ENCODE results near the gene TSC1. TPM values are rescaled to one million over a fixed set of nuclear protein-coding genes. Genes with fewer than 3 reads are reported as not detected.

TSC1 gene
- total and polyA plus RNA-seq, 10 of the 15 experiments (the other 5 are each of a cell fraction or from before 2014, with no cell fraction given), result 4.0 to 48.0 (median 14.9) TPM

DNA sequence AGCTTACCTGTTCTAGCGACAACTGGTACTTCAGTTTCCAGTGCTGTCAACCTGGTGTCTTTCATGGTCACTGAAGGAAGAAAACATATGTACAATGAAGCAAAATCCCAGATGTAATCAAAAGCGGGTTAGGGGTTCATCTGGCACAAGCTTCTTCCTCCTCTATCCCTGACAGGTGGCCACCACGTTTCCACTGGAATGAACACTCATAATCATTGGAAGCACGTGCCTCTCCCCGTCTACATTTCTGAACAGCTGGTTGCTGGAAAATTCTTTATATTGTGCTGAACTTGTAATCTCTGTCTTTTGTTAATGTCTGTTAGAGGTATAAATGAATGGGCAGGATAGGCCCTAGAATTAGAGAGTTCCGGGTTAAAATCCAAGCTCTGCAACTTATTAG is 9.4 kb downstream of the TSC1 start (continued):
- no peak for TF ChIP-seq YY1 (IDR thresholded peaks at IDR 0.05; ENCODE audit: low read depth, low read length)
- TF ChIP-seq IKZF1 (conservative IDR thresholded peaks at IDR 0.05), result no peak
- no peak for TF ChIP-seq ESRRA (IDR thresholded peaks at IDR 0.05; ENCODE audit: low read length)
- TF ChIP-seq, protein P1, sequence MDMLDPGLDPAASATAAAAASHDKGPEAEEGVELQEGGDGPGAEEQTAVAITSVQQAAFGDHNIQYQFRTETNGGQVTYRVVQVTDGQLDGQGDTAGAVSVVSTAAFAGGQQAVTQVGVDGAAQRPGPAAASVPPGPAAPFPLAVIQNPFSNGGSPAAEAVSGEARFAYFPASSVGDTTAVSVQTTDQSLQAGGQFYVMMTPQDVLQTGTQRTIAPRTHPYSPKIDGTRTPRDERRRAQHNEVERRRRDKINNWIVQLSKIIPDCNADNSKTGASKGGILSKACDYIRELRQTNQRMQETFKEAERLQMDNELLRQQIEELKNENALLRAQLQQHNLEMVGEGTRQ (IDR thresholded peaks at IDR 0.05; ENCODE audit: borderline replicate concordance, low read depth, low read length), result no peak
- TF ChIP-seq TBL1XR1 (IDR thresholded peaks at IDR 0.05; ENCODE audit: low read depth, low read length), result no peak
- TF ChIP-seq TAF1 (IDR thresholded peaks at IDR 0.05; ENCODE audit: borderline replicate concordance, low read depth, low read length), result no peak
- TF ChIP-seq GABPA (IDR thresholded peaks at IDR 0.05; ENCODE audit: low read depth), result no peak
- TF ChIP-seq, protein P2, sequence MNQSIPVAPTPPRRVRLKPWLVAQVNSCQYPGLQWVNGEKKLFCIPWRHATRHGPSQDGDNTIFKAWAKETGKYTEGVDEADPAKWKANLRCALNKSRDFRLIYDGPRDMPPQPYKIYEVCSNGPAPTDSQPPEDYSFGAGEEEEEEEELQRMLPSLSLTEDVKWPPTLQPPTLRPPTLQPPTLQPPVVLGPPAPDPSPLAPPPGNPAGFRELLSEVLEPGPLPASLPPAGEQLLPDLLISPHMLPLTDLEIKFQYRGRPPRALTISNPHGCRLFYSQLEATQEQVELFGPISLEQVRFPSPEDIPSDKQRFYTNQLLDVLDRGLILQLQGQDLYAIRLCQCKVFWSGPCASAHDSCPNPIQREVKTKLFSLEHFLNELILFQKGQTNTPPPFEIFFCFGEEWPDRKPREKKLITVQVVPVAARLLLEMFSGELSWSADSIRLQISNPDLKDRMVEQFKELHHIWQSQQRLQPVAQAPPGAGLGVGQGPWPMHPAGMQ (IDR thresholded peaks at IDR 0.05; ENCODE audit: borderline replicate concordance), result no peak
- no peak for TF ChIP-seq SPI1 (IDR thresholded peaks at IDR 0.05; ENCODE audit: borderline replicate concordance, insufficient read depth, low read depth, low read length)

DNA sequence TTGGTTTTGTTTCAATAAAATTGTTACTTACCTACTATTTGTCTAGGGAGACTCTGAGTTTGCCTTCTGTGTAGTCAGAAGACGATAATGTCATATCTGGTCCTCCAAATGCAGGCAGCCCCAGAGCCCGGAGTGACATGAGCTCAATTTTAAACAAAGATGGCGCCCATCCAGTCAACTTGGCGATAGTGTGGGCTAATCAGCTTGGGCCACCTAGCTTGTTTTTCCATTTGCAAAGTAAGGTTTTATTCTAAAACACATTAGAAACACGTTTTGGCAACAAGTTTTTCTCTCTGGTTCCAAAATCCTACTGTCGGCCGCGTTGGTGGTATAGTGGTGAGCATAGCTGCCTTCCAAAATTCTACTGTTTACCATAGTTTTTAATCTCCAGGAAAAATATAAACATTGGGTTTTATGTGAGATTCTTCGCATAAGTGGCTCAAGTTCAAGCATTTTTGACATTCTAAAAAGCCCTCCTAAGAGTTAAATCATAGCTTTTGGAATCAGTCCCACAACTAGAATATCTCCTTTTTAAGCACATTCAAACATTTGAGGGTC is 13.2 kb downstream of the TSC1 start:
- no TSS peak for BruUV-seq (replicated peaks)
- no peak overlapping the region for H3K4me2 ChIP-seq (ENCODE audit: control insufficient read depth, insufficient read depth)
- H2AFZ ChIP-seq (ENCODE audit: control insufficient read depth, low read depth, low read length), result no peak overlapping the region
- no peaks in the 10 kb centered on the region for H3K9me3 ChIP-seq (replicated peaks; ENCODE audit: control insufficient read depth, insufficient read depth, low read length)
- H3K9ac ChIP-seq (ENCODE audit: control insufficient read depth, insufficient read depth, low read length), result no peak overlapping the region
- H3K27ac ChIP-seq (ENCODE audit: control insufficient read depth, insufficient read depth), result no peak overlapping the region
- H3K4me1 ChIP-seq (ENCODE audit: control insufficient read depth, insufficient read depth, low read length), result no peaks in the 10 kb centered on the region
- in situ Hi-C loops (cut with MboI), result no loop called here
- H3K79me2 ChIP-seq (ENCODE audit: control insufficient read depth, insufficient read depth, low read length), result no peaks in the 10 kb centered on the region
- peaks cover 0 to 9% of the 10 kb centered on the region in 2 experiments; a peak in 2 of 4 replicates for H3K36me3 ChIP-seq (ENCODE audit: control insufficient read depth in 2 of 2, insufficient read depth in 2 of 2, low read length in 1 of 2)
- no peak for ATAC-seq
- no peak overlapping the region for H3K4me3 ChIP-seq
- FAIRE-seq, result no peak
- intact Hi-C loops (cut with micrococcal nuclease; ENCODE audit: unreplicated experiment), result no loop called here
- ChIA-PET POLR2A (interaction anchor here (0.6 kb wide), 1 partner anchor 31 kb away, joined by 4 read pairs; no protein-coding TSS in a partner anchor), SMC1A (ENCODE audit: uncharacterized antibody, unreplicated experiment) (no interaction called here), CTCF (interaction anchor here (1.5 to 2.1 kb wide), 2 partner anchors 11 to 29 kb away, joined by 3 to 9 read pairs; no protein-coding TSS in a partner anchor), RAD21 (ENCODE audit: unreplicated experiment) (no interaction called here)
- no peaks in the 10 kb centered on the region for H3K27me3 ChIP-seq (replicated peaks in 1 of 2; ENCODE audit: control insufficient read depth in 2 of 2, insufficient read depth in 2 of 2, low read length in 1 of 2)
- 89% methylated on average over 9 of the region's 9 CpGs for WGBS (ENCODE audit: insufficient coverage, insufficient replicate concordance, low lambda C conversion rate, missing lambda C conversion rate)
- DNase-seq (ENCODE audit: low read depth, low spot score), result no peak
- no peaks in the 10 kb centered on the region for H4K20me1 ChIP-seq (ENCODE audit: control insufficient read depth, insufficient read depth)
- TF ChIP-seq TCF12 (IDR thresholded peaks at IDR 0.05; ENCODE audit: low read depth, low read length), result no peak
- TF ChIP-seq CHD2 (IDR thresholded peaks at IDR 0.05; ENCODE audit: borderline replicate concordance, low read depth, low read length), result no peak
- TF ChIP-seq NR2C1 (IDR thresholded peaks at IDR 0.05), result no peak
- TF ChIP-seq IKZF2 (IDR thresholded peaks at IDR 0.05), result no peak
- TF ChIP-seq, protein P3, sequence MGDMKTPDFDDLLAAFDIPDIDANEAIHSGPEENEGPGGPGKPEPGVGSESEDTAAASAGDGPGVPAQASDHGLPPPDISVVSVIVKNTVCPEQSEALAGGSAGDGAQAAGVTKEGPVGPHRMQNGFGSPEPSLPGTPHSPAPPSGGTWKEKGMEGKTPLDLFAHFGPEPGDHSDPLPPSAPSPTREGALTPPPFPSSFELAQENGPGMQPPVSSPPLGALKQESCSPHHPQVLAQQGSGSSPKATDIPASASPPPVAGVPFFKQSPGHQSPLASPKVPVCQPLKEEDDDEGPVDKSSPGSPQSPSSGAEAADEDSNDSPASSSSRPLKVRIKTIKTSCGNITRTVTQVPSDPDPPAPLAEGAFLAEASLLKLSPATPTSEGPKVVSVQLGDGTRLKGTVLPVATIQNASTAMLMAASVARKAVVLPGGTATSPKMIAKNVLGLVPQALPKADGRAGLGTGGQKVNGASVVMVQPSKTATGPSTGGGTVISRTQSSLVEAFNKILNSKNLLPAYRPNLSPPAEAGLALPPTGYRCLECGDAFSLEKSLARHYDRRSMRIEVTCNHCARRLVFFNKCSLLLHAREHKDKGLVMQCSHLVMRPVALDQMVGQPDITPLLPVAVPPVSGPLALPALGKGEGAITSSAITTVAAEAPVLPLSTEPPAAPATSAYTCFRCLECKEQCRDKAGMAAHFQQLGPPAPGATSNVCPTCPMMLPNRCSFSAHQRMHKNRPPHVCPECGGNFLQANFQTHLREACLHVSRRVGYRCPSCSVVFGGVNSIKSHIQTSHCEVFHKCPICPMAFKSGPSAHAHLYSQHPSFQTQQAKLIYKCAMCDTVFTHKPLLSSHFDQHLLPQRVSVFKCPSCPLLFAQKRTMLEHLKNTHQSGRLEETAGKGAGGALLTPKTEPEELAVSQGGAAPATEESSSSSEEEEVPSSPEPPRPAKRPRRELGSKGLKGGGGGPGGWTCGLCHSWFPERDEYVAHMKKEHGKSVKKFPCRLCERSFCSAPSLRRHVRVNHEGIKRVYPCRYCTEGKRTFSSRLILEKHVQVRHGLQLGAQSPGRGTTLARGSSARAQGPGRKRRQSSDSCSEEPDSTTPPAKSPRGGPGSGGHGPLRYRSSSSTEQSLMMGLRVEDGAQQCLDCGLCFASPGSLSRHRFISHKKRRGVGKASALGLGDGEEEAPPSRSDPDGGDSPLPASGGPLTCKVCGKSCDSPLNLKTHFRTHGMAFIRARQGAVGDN (IDR thresholded peaks at IDR 0.05), result no peak
- no peak for TF ChIP-seq ETV6 (conservative IDR thresholded peaks at IDR 0.05 in 1 of 2, IDR thresholded peaks at IDR 0.05 in 1 of 2; ENCODE audit: borderline replicate concordance in 1 of 2, low read depth in 1 of 2)
- TF ChIP-seq ZNF384 (IDR thresholded peaks at IDR 0.05; ENCODE audit: borderline replicate concordance, low read depth, low read length), result no peak
